ENCODE measurements around the gene CARD9.

CARD9 gene

GRCh38 chr9:136380381-136380780 is 6.9 kb upstream of the CARD9 start:
- DNase-seq (ENCODE audit: low read depth), result no peak

- no peak for DNase-seq (ENCODE audit: low read depth)
Observed at GRCh38 chr9:136379891-136380290, 6.4 kb upstream of the CARD9 start.

- DNase-seq (ENCODE audit: low read depth), result no peak
Observed at GRCh38 chr9:136379401-136379800, 5.9 kb upstream of the CARD9 start.

GRCh38 chr9:136379003-136379287 is 5.5 kb upstream of the CARD9 start:
- DNase-seq (ENCODE audit: low read depth), result no peak

- DNase-seq (ENCODE audit: low read depth), result no peak
Observed at GRCh38 chr9:136378170-136379002, 4.9 kb upstream of the CARD9 start.

- DNase-seq (ENCODE audit: low read depth), result no peak
Observed at GRCh38 chr9:136377341-136378169, 4.1 kb upstream of the CARD9 start.

GRCh38 chr9:136376457-136376856 is 3.0 kb upstream of the CARD9 start:
- DNase-seq (ENCODE audit: low read depth), result no peak

GRCh38 chr9:136375096-136375495 is 1.6 kb upstream of the CARD9 start:
- DNase-seq (ENCODE audit: low read depth), result no peak

- no peak for DNase-seq (ENCODE audit: low read depth)
Observed at GRCh38 chr9:136374183-136374575, 710 bp upstream of the CARD9 start.

GRCh38 chr9:136372561-136373299 is 739 bp downstream of the CARD9 start:
- DNase-seq (ENCODE audit: low read depth), result no peak

GRCh38 chr9:136372006-136372405 is 1.5 kb downstream of the CARD9 start:
- DNase-seq (ENCODE audit: low read depth), result no peak

GRCh38 chr9:136371533-136371880 is 2.0 kb downstream of the CARD9 start:
- DNase-seq (ENCODE audit: low read depth), result no peak

- no peak for DNase-seq (ENCODE audit: low read depth)
Observed at GRCh38 chr9:136370687-136371532, 2.6 kb downstream of the CARD9 start.

GRCh38 chr9:136370037-136370436 is 3.4 kb downstream of the CARD9 start:
- no peak for DNase-seq (ENCODE audit: low read depth)

GRCh38 chr9:136368190-136368589 is 5.3 kb downstream of the CARD9 start:
- DNase-seq (ENCODE audit: low read depth), result no peak

GRCh38 chr9:136367296-136368145 is 5.9 kb downstream of the CARD9 start:
- no peak for DNase-seq (ENCODE audit: low read depth)

- DNase-seq (ENCODE audit: low read depth), result no peak
Observed at GRCh38 chr9:136366826-136367225, 6.6 kb downstream of the CARD9 start.

- DNase-seq (ENCODE audit: low read depth), result no peak
Observed at GRCh38 chr9:136365775-136366222, 7.7 kb downstream of the CARD9 start.

- DNase-seq (ENCODE audit: low read depth), result no peak
Observed at GRCh38 chr9:136364942-136365774, 8.3 kb downstream of the CARD9 start.

All from activated T-helper 9 cell treated with anti-CD3 and anti-CD28 coated beads, Interleukin-2, amount 50 U/mL, for 16 hours (primary cell).